Stimulated activated CD4-positive, alpha-beta T cell treated with anti-CD3 and anti-CD28 coated beads, Interleukin-15, amount 100 ng/mL, for 24 hours (primary cell): ENCODE measurements around the gene HEBP1.

Source experiments
- DNase-seq: peaks from one replicate; pipeline ENCODE4 v3.0.0-alpha.2; 2020

Gene HEBP1

DNA sequence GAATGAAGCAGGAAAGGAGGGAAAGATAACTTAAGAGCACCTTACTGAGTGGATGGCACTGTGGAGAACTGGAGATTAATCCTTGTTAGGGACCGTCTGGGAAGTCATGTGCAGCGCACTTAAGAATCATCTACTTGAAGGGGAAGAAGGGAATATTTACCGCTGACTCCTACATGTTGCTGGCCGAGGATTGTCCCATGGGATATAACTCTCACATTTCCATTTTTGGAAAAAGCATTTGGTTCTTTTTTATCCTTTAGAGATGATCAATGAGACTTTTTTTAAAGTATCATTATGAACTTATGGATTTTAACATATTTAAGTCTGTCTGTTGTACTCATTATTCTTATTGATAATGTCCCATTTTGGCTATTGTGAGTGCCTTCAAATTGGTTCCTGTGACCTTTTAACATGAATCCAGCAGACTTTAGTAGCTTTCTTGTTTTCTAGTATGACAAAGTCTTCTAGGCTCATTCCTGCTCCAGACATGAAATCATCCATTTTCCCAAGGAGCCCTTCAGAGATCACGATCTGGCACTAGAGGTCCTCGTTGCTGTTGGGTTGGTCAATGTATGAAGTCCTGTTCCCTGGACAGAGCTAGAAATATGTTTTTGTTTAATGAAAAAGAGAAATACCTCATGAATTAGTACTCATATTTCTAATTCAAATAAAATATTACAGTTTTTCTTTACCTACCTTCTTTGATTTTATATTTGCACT lies 23.9 kb upstream of the HEBP1 start:
- DNase-seq = no peak

DNA sequence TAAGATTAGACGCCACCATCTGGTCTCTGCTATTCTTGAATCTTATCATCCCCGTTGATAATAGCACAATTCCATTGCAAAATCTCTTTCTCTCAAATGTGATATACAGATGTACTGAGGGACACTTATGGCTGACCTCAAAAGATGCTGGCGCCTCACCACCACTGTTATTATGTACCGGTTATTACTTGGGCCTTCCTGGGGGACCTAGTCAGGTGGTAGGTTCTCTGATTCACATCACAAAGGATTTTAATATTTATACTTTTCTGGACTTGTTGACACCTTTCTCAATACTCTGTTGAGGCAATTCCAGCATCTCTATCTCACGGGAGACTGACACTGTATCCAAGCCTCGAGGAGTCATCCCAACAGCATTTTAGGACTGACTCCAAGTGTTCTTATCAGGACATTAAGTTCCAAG lies 22.8 kb upstream of the HEBP1 start:
- DNase-seq = no peak

GRCh38 chr12:13011098-13011497 lies 11.0 kb upstream of the HEBP1 start:
- no peak for DNase-seq

DNA sequence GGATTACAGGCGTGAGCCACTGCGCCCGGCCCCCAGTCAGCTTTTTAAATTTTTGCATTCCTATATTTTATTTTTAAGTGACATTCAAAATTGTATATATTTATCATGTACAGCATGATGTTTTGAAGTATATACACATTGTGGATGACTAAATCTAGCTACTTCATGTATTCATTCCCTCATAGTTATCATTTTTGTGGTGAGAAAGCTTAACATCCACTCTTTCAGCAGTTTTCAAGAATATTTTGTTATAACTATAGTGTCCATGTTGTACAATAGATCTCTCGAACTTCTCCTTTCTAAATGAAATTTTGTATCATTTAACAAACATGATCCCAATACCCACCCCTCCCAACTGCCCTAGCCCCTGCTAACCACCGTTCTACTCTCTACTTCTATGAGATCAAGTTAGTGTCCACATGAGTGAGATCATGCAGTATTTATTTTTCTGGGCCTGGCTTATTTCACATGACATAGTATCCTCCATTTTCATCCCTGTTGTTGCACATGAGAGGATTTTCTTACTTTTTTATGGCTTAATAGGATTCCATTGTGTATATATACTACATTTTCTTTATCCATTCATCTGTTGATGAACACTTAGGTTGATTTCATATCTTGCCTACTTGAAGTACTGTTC lies 8.8 kb upstream of the HEBP1 start:
- no peak for DNase-seq

GRCh38 chr12:13007496-13008233 lies 7.6 kb upstream of the HEBP1 start:
- DNase-seq = no peak

GRCh38 chr12:13005649-13006048 lies 5.6 kb upstream of the HEBP1 start:
- DNase-seq = no peak

GRCh38 chr12:13004986-13005385 lies 4.9 kb upstream of the HEBP1 start:
- DNase-seq = no peak

DNA sequence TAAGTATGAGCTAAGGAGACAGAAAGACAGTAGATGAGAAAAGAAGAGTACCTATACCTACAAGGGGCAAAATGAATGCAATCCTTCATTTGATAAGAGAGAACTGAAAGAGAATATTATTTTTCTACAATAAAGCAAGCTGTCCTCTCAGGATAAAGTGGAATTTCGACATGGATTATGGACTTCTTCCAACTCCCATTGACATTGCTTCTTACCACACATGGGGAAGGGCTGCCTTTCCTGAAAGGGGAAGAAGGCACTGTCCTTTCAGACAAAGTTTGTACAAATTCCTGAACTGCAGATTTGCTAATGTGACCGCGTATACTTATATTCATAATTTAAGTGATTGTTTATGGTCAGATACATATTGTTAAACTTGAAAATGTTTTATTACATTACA lies 4.3 kb upstream of the HEBP1 start:
- DNase-seq = no peak

GRCh38 chr12:13002301-13003097 lies 2.4 kb upstream of the HEBP1 start:
- DNase-seq = no peak

- DNase-seq = no peak
These were observed 1.6 kb upstream of the HEBP1 start for GRCh38 chr12:13001775-13002040.

- DNase-seq = peak; percentile 52
These were observed 1.1 kb upstream of the HEBP1 start for GRCh38 chr12:13000925-13001774.

GRCh38 chr12:13000616-13000924 lies 505 bp upstream of the HEBP1 start:
- DNase-seq = peak; percentile 52

DNA sequence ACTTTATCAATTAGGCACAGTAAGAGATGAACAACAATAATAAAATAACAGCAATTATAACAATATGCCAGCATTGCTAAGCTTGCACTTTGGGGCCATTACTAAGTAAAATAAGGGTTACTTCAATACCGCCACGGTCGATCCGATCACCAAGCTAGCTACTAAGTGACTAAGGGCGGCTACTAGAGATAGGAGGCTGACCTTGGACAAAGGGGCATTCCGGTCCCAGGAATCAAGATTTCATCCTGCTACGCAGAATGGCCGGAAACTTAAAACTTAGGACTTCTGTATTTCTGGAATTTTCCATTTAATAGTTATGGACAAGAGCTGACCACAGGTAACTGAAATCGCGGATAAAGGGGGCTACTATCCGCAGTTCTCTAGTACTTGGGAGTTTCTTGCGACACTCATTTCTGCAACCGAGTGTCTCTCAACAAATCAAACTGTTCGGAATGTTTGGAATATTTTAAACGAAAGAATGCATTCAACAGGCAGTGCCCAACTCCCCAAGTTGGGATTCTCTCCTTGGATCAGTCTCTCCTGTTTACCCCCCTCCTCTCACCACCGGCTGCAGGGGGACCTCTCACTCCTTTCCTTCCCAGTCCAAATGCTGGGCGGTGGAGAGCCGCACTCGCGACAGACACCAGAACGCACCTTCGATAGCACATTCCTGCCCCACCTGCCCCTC lies 650 bp downstream of the HEBP1 start:
- no peak for DNase-seq

GRCh38 chr12:12998248-12998647 lies 1.8 kb downstream of the HEBP1 start:
- DNase-seq = no peak

- DNase-seq = no peak
These were observed 2.3 kb downstream of the HEBP1 start for GRCh38 chr12:12997734-12998133.

DNA sequence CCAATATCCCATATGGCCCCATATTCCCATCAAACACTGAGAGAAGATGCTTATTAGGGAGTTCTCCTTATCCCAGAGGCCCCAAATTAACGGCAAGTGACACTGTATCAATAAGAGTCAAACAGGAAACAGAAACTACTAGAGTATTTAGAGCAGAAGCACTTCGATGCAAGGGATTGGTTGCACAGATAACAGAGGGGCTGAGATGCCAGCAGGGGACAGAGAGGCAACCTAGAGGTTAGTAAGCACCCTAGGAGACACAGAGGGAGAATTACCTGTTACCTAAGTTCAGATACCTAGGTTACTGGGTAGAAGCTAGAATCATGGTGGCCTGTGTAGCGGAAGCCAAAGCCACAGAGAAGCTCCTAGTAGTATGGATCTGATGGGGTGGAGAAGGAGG lies 2.9 kb downstream of the HEBP1 start:
- no peak for DNase-seq

DNA sequence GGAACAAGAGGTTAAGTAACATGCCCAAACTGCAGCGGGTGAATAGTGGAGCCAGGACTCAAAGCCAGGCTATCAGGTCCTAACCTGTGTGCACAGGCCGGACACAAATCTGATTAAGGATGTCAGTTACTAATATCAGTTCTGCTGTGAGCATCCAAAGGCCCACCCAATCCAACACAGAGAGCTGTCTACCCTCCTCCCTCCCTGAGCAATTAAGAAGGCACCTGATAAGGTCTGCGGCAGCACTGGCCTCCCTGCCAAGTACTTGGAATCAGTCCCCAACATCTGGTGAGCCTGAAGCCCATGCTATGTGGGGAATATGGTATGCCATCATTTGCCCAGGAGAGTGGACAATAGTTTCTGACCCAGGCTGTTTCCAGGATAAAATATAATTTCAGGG lies 3.9 kb downstream of the HEBP1 start:
- DNase-seq = no peak

GRCh38 chr12:12995088-12995487 lies 5.0 kb downstream of the HEBP1 start:
- no peak for DNase-seq

- no peak for DNase-seq
These were observed 6.7 kb downstream of the HEBP1 start for GRCh38 chr12:12993367-12993766.

DNA sequence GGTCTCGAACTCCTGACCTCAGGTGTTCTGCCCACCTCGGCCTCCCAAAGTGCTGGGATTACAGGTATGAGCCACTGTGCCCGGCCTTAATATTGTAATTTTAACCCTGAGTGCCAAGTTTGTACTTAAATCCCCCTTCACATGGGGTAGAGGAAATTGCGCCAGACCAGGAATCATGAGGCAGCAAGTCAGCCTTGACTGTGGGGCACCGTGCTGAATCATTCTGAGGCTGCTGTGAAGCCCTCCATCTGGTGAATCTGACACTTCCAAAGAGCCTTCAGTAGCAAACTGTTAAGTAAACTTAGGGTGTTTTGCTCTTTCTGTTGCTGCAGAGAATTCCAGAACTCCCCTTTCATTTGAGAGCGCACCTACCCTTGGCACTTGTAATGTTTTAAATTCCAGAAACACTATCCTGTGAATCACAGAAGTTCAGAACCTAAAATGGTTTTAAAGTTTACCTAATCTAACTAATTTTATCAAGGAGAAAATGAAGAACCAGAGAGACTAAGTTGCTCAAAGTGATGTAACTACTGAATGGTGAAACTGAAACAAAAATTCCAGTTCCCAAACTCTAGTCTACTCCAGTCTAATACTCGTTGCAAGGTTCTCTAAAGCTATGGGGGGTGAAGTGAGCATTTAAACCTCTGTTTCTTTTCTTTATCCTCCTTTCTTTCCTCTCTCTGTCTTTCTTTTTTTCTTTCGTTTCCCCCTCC lies 7.5 kb downstream of the HEBP1 start:
- no peak for DNase-seq

DNA sequence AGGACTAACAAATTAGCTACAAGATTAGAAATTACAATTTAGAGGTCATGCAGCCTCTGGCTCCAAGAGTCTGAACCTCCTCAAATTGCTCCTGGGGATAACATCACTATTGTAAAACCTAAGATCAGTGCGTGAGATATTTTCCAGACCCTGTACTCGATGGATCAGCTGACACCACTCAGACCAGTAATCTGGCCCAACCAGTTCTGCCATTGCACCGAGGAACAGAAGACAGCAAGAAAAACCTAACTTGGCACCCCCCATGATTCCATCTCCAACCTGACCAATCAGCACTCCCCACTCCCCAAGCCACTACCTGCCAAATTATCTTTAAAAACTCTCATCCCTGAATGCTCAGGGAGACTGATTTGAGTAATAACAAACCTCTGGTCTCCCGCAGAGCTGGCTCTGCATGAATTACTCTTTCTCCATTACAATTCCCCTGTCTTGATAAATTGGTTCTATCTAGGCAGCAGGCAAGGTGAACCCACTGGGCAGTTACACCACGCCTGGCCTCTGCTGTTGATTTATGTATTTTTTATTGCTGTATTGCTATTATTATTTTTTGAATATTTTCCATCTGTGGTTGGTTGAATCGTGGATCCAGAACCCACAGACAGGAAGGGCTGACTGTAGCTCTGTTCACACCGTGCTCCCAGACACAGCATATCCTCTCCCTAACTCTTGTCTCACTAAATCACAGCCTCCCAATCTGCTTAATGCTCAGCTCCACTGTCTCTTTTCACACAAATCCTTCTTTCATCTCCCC lies 9.2 kb downstream of the HEBP1 start:
- no peak for DNase-seq
